AG04449 (cell line): ENCODE data around the gene ZFR.

Source experiments
- CTCF ChIA-PET: fragments of 350-600 bp; formaldehyde crosslinking; extraction: SDS; loops from one replicate; lab custom pipeline; 2021; ENCODE audit warnings: antibody characterized with exemption; lab: Yijun Ruan, JAX
- POLR2A ChIA-PET: fragments of 400-600, 350-600 bp; formaldehyde crosslinking; extraction: SDS; loops from one replicate; lab custom pipeline; 2020; ENCODE audit warnings: antibody characterized with exemption, inconsistent platforms; lab: Yijun Ruan, JAX
- DNase-seq: peaks from one replicate; pipeline ENCODE4 v3.0.0-alpha.2; 2010; ENCODE audit warnings: low read depth, low spot score
- H3K4me3 ChIP-seq: 2 replicates; pipeline ENCODE4 v1.5.1; 2011; ENCODE audit warnings: low read depth, mild to moderate bottlenecking, control low read depth, low read length
- TF ChIP-seq, protein P1 (sequence below): IDR thresholded peaks from one replicate; pipeline ENCODE4 v1.5.1; 2011; ENCODE audit warnings: mild to moderate bottlenecking, moderate library complexity, low read length, control low read depth, inconsistent platforms; ENCODE audit not compliant: insufficient read depth; ENCODE audit errors: missing control alignments

ZFR gene

DNA sequence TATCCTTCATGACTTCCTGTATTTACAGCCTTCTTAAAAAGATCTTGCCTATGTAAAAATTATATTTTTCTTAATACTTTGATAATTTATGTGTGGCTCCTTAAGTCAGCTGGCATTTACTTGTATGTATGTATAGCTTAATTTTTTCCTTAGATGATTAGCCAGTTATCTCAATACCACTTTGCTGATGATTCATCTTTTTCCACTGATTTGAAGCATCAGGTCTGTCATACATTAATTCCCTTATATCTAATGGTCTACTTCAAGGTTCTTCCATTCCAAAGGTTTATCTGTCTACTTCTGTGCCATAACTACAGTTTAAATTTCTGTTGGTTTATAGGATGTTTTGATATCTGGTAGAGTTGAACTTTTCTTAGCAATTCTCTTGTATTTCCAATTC lies 86.9 kb downstream of the ZFR start:
- TF ChIP-seq, protein P1, sequence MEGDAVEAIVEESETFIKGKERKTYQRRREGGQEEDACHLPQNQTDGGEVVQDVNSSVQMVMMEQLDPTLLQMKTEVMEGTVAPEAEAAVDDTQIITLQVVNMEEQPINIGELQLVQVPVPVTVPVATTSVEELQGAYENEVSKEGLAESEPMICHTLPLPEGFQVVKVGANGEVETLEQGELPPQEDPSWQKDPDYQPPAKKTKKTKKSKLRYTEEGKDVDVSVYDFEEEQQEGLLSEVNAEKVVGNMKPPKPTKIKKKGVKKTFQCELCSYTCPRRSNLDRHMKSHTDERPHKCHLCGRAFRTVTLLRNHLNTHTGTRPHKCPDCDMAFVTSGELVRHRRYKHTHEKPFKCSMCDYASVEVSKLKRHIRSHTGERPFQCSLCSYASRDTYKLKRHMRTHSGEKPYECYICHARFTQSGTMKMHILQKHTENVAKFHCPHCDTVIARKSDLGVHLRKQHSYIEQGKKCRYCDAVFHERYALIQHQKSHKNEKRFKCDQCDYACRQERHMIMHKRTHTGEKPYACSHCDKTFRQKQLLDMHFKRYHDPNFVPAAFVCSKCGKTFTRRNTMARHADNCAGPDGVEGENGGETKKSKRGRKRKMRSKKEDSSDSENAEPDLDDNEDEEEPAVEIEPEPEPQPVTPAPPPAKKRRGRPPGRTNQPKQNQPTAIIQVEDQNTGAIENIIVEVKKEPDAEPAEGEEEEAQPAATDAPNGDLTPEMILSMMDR, result no peak
- DNase-seq, result no peak
- H3K4me3 ChIP-seq, result no peak overlapping the region
- POLR2A ChIA-PET, result no interaction called here
- CTCF ChIA-PET, result interaction anchor here (1.8 kb wide), 1 partner anchor 232 kb away, joined by 4 read pairs; no protein-coding TSS in a partner anchor

DNA sequence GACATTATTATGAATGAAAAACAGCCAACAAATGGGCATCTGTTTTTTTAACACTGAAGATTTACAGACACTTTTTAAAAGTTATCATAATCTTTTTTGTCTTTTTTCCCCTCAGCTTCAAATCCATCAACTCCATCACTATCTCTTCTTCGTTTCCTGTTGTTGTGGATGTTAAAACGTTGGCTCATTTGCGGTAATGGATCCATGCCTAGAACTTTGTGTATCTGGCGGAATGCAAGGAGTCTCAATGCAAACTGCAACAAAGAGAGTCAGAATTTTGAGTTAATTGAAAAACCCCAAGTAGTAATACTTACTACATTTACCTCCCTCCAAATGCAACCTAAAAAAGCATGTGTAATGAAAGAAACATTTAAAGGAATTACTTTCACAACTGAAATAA lies 88.9 kb downstream of the ZFR start:
- CTCF ChIA-PET, result interaction anchor here (1.8 kb wide), 1 partner anchor 234 kb away, joined by 4 read pairs; no protein-coding TSS in a partner anchor
- no peak for DNase-seq
- no peak overlapping the region for H3K4me3 ChIP-seq
- POLR2A ChIA-PET, result no interaction called here
- TF ChIP-seq, protein P1, result no peak

DNA sequence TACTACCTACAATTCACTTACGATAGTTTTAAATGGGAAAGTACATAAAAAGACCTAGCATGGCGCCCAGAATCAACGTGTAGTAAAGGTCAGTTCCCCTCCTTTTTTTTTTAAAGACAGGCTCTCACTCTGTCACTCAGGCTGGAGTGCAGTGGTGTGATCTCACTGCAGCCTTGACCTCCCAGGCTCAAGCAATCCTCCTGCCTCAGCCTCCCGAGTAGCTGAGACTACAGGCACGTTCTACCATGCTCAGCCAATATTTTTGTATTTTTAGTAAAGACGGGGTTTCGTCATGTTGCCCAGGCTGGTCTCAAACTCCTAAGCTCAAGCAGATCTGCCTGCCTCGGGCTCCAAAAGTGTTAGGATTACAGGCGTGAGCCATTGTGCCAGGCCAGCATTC lies 91.1 kb downstream of the ZFR start:
- POLR2A ChIA-PET, result no interaction called here
- DNase-seq, result no peak
- H3K4me3 ChIP-seq, result no peak overlapping the region
- TF ChIP-seq, protein P1, result no peak
- CTCF ChIA-PET, result interaction anchor here (0.6 kb wide), 1 partner anchor 236 kb away, joined by 3 read pairs; no protein-coding TSS in a partner anchor

DNA sequence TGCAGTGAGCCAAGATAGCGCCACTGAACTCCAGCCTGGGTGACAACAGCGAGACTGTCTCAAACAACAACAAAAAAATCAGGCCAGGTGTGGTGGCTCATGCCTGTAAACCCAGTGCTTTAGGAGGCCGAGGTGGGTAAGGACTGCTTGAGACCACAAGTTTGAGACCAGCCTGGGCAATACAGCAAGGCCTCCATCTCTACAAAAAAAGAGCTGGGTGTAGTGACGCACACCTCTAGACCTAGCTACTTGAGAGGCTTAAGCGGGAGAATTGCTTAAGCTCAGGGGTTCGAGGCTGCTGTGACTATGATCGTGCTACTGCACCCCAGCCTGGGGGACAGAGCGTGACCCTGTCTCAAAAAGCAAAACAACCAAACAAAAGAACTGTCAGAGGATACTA lies 91.9 kb downstream of the ZFR start:
- ChIA-PET CTCF (interaction anchor here (0.6 to 0.7 kb wide), 2 partner anchors 9 to 237 kb away, joined by 3 read pairs; no protein-coding TSS in a partner anchor), POLR2A (no interaction called here)
- no peak for DNase-seq
- TF ChIP-seq, protein P1, result no peak
- H3K4me3 ChIP-seq, result no peak overlapping the region

DNA sequence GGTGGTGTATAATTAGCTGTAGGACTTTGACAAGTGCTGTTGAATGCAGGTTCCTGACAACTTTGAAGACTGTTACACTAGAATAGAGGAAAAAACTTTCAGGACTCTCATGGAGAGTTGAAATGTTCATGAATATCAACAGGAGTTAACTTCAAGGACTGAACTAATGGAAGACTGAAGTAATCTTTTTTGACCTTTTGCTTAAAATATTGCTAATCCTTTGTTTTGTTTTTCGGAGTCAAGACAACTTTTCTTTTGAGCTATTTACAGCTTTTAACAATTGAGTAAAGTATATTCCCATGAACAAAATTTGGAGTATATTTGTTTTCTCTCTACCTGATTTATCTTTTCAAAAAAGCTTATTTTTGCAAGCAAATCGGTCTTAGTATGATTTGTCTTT lies 97.7 kb downstream of the ZFR start:
- DNase-seq, result no peak
- H3K4me3 ChIP-seq, result no peak overlapping the region
- ChIA-PET POLR2A (no interaction called here), CTCF (interaction anchor here (1.5 kb wide), 1 partner anchor 17 kb away, joined by 14 read pairs; no protein-coding TSS in a partner anchor)
- TF ChIP-seq, protein P1, result no peak

DNA sequence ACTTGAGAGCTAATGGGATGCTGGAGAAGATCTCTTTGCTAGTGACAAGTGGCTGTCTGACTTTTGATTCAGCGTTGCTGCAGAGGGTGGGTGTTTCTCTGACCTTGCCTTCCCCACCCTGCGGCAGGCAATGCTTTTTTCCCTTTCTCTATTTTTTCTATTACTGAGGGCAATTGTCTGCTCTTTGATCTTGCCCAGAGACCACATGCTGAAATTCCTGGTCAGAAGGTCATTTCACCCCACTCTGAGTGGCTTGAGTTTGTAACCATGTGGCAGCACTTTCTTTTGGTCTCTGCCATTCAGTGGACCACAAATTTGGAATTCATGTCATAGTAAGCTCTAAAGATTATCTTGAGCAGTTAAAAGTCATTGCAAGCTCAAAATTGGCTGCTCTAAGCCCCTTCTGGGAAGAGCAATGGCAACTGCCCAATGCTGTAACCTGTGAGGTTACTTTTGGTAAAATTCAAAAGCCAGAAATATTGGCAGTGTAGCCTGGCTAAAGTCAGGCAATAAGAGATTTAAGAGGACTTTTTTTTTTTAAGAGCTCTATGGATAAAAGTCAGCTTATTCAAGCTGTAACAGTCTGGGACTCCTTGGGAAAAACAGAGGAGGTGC lies 101.4 kb downstream of the ZFR start:
- DNase-seq, result no peak
- ChIA-PET POLR2A (no interaction called here), CTCF (interaction anchor here (0.9 to 8.2 kb wide), 2 partner anchors 9 to 13 kb away, joined by 3 to 68 read pairs; no protein-coding TSS in a partner anchor)
- no peak overlapping the region for H3K4me3 ChIP-seq
- TF ChIP-seq, protein P1, result no peak
